Kidney epithelial cell (primary cell): ENCODE data around the gene RGS17. TPM values are rescaled to one million over a fixed set of nuclear protein-coding genes. Genes with fewer than 3 reads are reported as not detected.

Source experiments
- DNase-seq: peaks from one replicate; pipeline ENCODE4 v3.0.0-alpha.2; 2010; ENCODE audit warnings: low read depth
- H3K27me3 ChIP-seq: 2 replicates; pipeline ENCODE4 v1.6.0; 2011; ENCODE audit warnings: low read length; ENCODE audit not compliant: control insufficient read depth, insufficient read depth
- H3K36me3 ChIP-seq: 2 replicates; pipeline ENCODE4 v1.5.1; 2011; ENCODE audit warnings: low read length; ENCODE audit not compliant: control insufficient read depth, insufficient read depth
- H3K4me3 ChIP-seq: 2 replicates; pipeline ENCODE4 v1.5.1; 2011; ENCODE audit warnings: low read depth, mild to moderate bottlenecking, control low read depth, low read length
- CTCF ChIP-seq: IDR thresholded peaks from 2 replicates; pipeline ENCODE4 v1.5.1; 2011; ENCODE audit warnings: mild to moderate bottlenecking, moderate library complexity, low read length, control low read depth, inconsistent platforms; ENCODE audit not compliant: insufficient read depth, poor library complexity, severe bottlenecking
- total RNA-seq: library from RNA; depleted of rRNA; stranded (reverse); fragments of >200 nt; gene quantifications from 2 replicates; pipeline ENCODE4 v1.2.3, GENCODE V29; 2015

RGS17 gene
- total RNA-seq, 1 donor from 2014 or later: 11.2 TPM

DNA sequence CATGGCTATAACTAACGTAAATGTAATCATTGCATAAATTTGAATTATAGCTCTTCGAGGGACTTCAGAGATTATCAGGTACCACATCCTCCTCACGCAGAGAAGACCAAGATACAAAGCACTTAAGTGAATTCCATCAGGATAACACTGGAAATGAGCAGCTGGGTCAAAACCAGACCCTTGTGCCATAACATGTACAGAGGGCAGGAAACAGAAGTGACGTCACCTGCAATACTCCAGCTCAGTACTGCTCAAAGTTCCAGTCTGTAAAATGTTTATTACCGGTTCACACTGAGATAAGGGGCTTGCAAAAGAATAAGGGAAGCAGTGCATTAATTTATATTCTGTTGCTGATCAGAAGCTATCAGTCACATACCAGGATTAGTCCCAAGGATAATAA, 45.8 kb downstream of the RGS17 start:
- no peak overlapping the region for H3K4me3 ChIP-seq
- H3K36me3 ChIP-seq: no peaks in the 10 kb centered on the region
- H3K27me3 ChIP-seq: no peaks in the 10 kb centered on the region
- DNase-seq: no peak
- TF ChIP-seq CTCF: no peak

DNA sequence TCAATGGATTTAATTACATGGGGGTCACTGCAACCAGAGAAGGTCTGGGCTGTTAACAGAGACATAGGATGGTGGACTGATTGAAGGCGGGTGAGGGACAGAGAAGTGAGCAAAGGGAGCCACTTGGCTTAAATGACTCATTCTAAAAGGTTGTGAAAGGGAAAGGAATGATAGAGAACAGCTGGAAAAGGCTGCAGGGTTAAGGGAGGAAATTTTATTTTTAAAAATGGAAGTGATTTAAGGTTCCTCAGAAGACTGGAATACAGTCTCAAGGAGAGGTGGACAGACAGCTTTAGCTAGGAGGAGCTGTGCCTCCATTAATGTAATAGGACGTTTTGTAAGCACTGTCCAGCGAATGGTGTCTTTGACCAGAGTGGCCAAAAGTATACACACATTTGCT, 46.7 kb downstream of the RGS17 start:
- no peak for TF ChIP-seq CTCF
- no peaks in the 10 kb centered on the region for H3K36me3 ChIP-seq
- no peaks in the 10 kb centered on the region for H3K27me3 ChIP-seq
- no peak overlapping the region for H3K4me3 ChIP-seq
- no peak for DNase-seq

DNA sequence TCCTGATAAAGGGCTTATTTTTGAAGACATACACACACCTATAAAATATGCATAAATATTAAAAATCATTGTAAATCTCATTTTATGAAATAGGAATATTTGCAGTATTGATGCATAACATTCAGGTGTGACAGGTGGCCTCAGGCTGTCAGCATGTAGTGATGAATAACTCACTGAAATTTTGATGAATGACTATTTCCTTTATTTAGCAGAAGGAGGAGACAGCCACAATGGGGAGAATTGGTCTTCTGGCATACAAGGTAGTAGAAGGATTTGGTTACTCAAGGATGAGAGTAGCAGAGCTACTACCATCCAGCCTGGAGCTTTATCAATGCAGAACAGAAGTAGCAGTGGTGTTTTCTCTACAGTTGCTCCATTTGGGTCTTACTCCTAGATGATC, 47.2 kb downstream of the RGS17 start:
- Histone ChIP-seq H3K36me3 (no peaks in the 10 kb centered on the region), H3K27me3 (no peaks in the 10 kb centered on the region), H3K4me3 (no peak overlapping the region)
- no peak for DNase-seq
- no peak for TF ChIP-seq CTCF

DNA sequence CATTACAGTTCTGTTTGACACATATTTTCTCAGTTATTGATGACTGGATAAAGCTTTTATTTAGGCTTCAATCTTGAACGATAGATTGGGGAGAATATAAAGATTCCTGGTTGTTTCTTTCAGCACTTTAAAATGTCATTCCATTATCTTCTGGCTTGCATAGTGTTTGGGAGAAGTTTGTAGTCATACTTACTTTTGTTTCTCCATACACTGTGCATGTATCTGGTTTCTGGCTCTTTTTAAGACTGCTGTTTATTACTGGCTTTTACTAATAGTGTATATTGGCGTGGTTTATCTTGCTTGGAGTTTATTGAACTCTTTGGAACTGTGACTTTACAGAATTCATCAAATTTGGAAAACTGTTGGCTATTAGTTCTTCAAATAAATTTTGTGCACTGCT, 49.2 kb downstream of the RGS17 start:
- no peak overlapping the region for H3K4me3 ChIP-seq
- no peak for TF ChIP-seq CTCF
- no peaks in the 10 kb centered on the region for H3K36me3 ChIP-seq
- DNase-seq: no peak
- no peaks in the 10 kb centered on the region for H3K27me3 ChIP-seq

GRCh38 chr6:153076431-153076830, 54.7 kb downstream of the RGS17 start:
- H3K4me3 ChIP-seq: no peak overlapping the region
- DNase-seq: no peak
- TF ChIP-seq CTCF: no peak
- no peaks in the 10 kb centered on the region for H3K36me3 ChIP-seq
- H3K27me3 ChIP-seq: no peaks in the 10 kb centered on the region

- Histone ChIP-seq H3K4me3 (no peak overlapping the region), H3K27me3 (no peaks in the 10 kb centered on the region), H3K36me3 (no peaks in the 10 kb centered on the region)
- no peak for TF ChIP-seq CTCF
- DNase-seq: no peak
Observed at GRCh38 chr6:153074761-153075160, 56.3 kb downstream of the RGS17 start.
